ENCODE measurements around the gene PROCA1. TPM values are rescaled to one million over a fixed set of nuclear protein-coding genes. Genes with fewer than 3 reads are reported as not detected.

The PROCA1 gene
- polyA plus RNA-seq, 1 donor (not counting 4 experiments of a cell fraction or from before 2014, with no cell fraction given): 0.39 TPM

DNA sequence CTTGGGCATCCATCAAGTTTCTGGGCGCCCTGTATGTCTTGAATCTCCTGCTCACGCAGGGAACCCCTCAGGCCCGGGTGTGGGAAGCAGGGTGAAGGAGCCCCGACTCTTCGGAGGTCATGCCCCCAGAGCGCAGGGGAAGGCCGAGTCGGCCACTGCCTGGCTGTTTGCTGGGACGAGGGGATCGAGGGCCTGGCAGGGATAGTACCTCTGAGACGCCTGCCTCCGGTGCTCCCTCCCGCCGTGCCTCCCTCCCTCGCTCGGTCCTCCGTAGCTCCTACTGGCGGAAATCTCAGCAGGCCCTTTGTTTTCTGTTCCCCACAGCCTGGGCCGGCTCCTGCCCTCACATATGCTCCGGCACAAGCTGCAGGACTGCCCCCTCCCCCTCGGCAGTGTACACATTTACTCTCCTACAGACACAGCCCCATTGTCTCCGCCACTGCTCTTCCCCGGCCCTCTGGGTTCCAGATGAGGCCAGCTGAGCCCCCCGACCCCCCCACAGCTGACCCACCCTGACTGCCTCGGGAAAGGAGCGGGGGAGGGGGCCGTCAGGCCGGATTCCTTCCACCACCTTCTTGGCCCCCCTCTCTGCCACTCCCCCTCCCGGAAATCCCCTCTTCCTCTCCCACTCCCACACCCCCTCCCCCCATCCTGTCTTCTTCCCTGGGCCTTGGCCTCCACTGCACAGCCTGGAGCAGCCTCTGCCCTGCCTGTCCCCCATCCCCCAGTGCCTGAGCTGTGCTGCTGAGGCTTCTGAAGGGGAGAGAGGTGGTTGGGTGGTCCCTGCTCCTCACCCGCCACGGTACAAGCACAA, 33.5 kb upstream of the PROCA1 start:
- Histone ChIP-seq H3K79me2 (ENCODE audit: control insufficient read depth, insufficient read depth, low read length) (peaks cover 55% of the 10 kb centered on the region), H3K9ac (ENCODE audit: control insufficient read depth, extremely low read depth, insufficient read depth, low read length) (peak overlapping the region; percentile 96), H3K27ac (ENCODE audit: control insufficient read depth, insufficient read depth, low read length) (peak overlapping the region; percentile 91), H3K9me3 (ENCODE audit: control insufficient read depth, low read depth, low read length) (peaks cover 9% of the 10 kb centered on the region), H3K27me3 (ENCODE audit: control insufficient read depth, extremely low read depth, insufficient read depth, low read length) (no peaks in the 10 kb centered on the region), H4K20me1 (ENCODE audit: control insufficient read depth, extremely low read depth, insufficient read depth, low read length) (peaks cover 34% of the 10 kb centered on the region), H3K4me1 (ENCODE audit: control insufficient read depth, extremely low read depth, insufficient read depth, low read length) (peaks cover 36% of the 10 kb centered on the region), H3K36me3 (ENCODE audit: control insufficient read depth in 2 of 2, extremely low read depth in 1 of 2, insufficient read depth in 2 of 2, low read length in 2 of 2) (peaks cover 29 to 34% of the 10 kb centered on the region in 2 experiments), H2AFZ (ENCODE audit: control insufficient read depth, low read length) (no peak overlapping the region), H3K9me1 (ENCODE audit: control insufficient read depth, extremely low read depth, insufficient read depth, low read length) (peaks cover 7% of the 10 kb centered on the region), H3K4me3 (ENCODE audit: control insufficient read depth in 2 of 3, extremely low read depth in 1 of 3, insufficient read depth in 2 of 3, low read depth in 1 of 3, low read length in 3 of 3) (peak overlapping the region; percentile 88 to 98 (median 89)), H3K4me2 (ENCODE audit: control insufficient read depth, extremely low read depth, insufficient read depth, low read depth, low read length) (peak overlapping the region; percentile 87)
- no peak for DNase-seq (ENCODE audit: low read depth, low spot score)
- TF ChIP-seq EZH2 (IDR thresholded peaks at IDR 0.05; ENCODE audit: low read length): no peak
- TF ChIP-seq, protein P1, sequence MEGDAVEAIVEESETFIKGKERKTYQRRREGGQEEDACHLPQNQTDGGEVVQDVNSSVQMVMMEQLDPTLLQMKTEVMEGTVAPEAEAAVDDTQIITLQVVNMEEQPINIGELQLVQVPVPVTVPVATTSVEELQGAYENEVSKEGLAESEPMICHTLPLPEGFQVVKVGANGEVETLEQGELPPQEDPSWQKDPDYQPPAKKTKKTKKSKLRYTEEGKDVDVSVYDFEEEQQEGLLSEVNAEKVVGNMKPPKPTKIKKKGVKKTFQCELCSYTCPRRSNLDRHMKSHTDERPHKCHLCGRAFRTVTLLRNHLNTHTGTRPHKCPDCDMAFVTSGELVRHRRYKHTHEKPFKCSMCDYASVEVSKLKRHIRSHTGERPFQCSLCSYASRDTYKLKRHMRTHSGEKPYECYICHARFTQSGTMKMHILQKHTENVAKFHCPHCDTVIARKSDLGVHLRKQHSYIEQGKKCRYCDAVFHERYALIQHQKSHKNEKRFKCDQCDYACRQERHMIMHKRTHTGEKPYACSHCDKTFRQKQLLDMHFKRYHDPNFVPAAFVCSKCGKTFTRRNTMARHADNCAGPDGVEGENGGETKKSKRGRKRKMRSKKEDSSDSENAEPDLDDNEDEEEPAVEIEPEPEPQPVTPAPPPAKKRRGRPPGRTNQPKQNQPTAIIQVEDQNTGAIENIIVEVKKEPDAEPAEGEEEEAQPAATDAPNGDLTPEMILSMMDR (optimal IDR thresholded peaks at IDR 0.05 in 1 of 3, IDR thresholded peaks at IDR 0.05 in 1 of 3, conservative IDR thresholded peaks at IDR 0.05 in 1 of 3; ENCODE audit: extremely low read depth in 1 of 3, insufficient read depth in 2 of 3, low read length in 3 of 3): no peak
- dilution Hi-C loops (cut with MboI; ENCODE audit: extremely low pct_ligation_motif_present, low sequenced_read_pairs): no loop called here
- no peak for FAIRE-seq

DNA sequence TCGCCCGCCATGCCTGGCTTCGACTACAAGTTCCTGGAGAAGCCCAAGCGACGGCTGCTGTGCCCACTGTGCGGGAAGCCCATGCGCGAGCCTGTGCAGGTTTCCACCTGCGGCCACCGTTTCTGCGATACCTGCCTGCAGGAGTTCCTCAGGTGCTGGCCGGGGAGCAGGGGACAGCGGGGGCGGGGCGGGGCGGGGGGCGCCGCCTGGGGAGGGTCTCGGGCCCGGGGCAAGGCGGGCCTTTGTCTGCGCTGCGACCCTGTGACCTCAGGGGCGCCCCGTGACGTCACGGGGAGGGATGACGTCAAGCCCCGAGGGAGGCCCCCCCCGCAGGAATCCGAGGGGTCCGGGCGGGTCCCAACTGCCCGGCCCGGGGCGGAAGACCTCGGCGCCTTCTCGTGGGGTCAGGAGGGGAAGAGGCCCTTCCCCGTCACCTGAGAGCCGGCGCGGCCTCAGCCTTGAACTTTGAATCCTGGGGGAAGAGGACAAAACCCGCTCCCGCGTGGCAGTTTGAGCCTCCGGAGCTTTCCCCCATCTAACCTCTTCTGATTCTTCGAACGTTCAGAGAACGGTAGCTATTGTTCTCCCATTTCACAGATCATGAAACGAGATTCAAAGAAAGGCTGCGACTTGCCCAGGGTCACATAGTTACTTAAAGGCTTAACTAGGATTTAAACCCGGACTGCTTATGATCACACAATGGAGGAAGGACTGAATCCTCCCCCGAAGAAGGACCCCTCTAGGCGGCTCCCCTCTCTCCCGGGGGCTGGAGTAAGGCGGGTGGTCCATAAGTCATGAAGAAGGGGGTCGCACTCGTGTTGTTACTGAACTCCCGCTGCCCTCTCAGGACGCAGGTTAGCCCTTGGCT, 32.6 kb upstream of the PROCA1 start:
- Histone ChIP-seq H3K27ac (ENCODE audit: control insufficient read depth, insufficient read depth, low read length) (peak overlapping the region; percentile 91), H3K9me3 (ENCODE audit: control insufficient read depth, low read depth, low read length) (peaks cover 9% of the 10 kb centered on the region), H3K4me1 (ENCODE audit: control insufficient read depth, extremely low read depth, insufficient read depth, low read length) (peaks cover 36% of the 10 kb centered on the region), H3K79me2 (ENCODE audit: control insufficient read depth, insufficient read depth, low read length) (peaks cover 53% of the 10 kb centered on the region), H3K4me2 (ENCODE audit: control insufficient read depth, extremely low read depth, insufficient read depth, low read depth, low read length) (peak overlapping the region; percentile 87), H3K9me1 (ENCODE audit: control insufficient read depth, extremely low read depth, insufficient read depth, low read length) (peaks cover 7% of the 10 kb centered on the region), H3K9ac (ENCODE audit: control insufficient read depth, extremely low read depth, insufficient read depth, low read length) (peak overlapping the region; percentile 96), H4K20me1 (ENCODE audit: control insufficient read depth, extremely low read depth, insufficient read depth, low read length) (peaks cover 30% of the 10 kb centered on the region), H2AFZ (ENCODE audit: control insufficient read depth, low read length) (no peak overlapping the region), H3K27me3 (ENCODE audit: control insufficient read depth, extremely low read depth, insufficient read depth, low read length) (no peaks in the 10 kb centered on the region), H3K4me3 (ENCODE audit: control insufficient read depth in 2 of 3, extremely low read depth in 1 of 3, insufficient read depth in 2 of 3, low read depth in 1 of 3, low read length in 3 of 3) (peak overlapping the region; percentile 88 to 98 (median 89)), H3K36me3 (ENCODE audit: control insufficient read depth in 2 of 2, extremely low read depth in 1 of 2, insufficient read depth in 2 of 2, low read length in 2 of 2) (peaks cover 24 to 31% of the 10 kb centered on the region in 2 experiments)
- TF ChIP-seq, protein P1 (optimal IDR thresholded peaks at IDR 0.05 in 1 of 3, IDR thresholded peaks at IDR 0.05 in 1 of 3, conservative IDR thresholded peaks at IDR 0.05 in 1 of 3; ENCODE audit: extremely low read depth in 1 of 3, insufficient read depth in 2 of 3, low read length in 3 of 3): no peak
- no peak for TF ChIP-seq EZH2 (IDR thresholded peaks at IDR 0.05; ENCODE audit: low read length)
- dilution Hi-C loops (cut with MboI; ENCODE audit: extremely low pct_ligation_motif_present, low sequenced_read_pairs): no loop called here
- FAIRE-seq (no peak), DNase-seq (ENCODE audit: low read depth, low spot score) (no peak)

Data from keratinocyte (primary cell).